Mesothelial cell of epicardium (in vitro differentiated cells): ENCODE measurements around the gene CA11. TPM values are rescaled to one million over a fixed set of nuclear protein-coding genes. Genes with fewer than 3 reads are reported as not detected.
A peak's percentile ranks its signal among the peaks of the same experiment; 100 is the strongest.

Experiments used
- DNase-seq, 2 experiments: peaks; one replicate each; pipeline ENCODE4 v3.0.0; 2021; ENCODE audit warnings: low spot score in 2 of 2; ENCODE audit not compliant: unreplicated experiment in 2 of 2
- H3K27ac Mint-ChIP-seq: 2 replicates; pipeline ENCODE4 v1.8.0; 2021; ENCODE audit warnings: mixed read lengths
- H3K27me3 Mint-ChIP-seq: 2 replicates; pipeline ENCODE4 v1.8.0; 2021; ENCODE audit warnings: low read depth, mixed read lengths
- H3K36me3 Mint-ChIP-seq: 2 replicates; pipeline ENCODE4 v1.8.0; 2021; ENCODE audit warnings: mixed read lengths
- H3K4me1 Mint-ChIP-seq: 2 replicates; pipeline ENCODE4 v1.8.0; 2021; ENCODE audit warnings: mixed read lengths
- H3K4me3 Mint-ChIP-seq: 2 replicates; pipeline ENCODE4 v1.8.0; 2021; ENCODE audit warnings: mild to moderate bottlenecking, moderate library complexity, mixed read lengths
- H3K9me3 Mint-ChIP-seq: 2 replicates; pipeline ENCODE4 v1.8.0; 2021; ENCODE audit warnings: mixed read lengths
- CTCF ChIP-seq: fragments of 200-600 bp; sonication (generic); IDR thresholded peaks from one replicate; pipeline ENCODE4 v1.5.0; 2021; ENCODE audit warnings: antibody characterized with exemption; ENCODE audit not compliant: unreplicated experiment
- total RNA-seq: library from RNA; stranded (reverse); gene quantifications from 3 replicates; pipeline ENCODE4 v1.2.1, GENCODE V29; 2021

CA11 gene
- total RNA-seq, 1 donor from 2014 or later, result 48.2 TPM

DNA sequence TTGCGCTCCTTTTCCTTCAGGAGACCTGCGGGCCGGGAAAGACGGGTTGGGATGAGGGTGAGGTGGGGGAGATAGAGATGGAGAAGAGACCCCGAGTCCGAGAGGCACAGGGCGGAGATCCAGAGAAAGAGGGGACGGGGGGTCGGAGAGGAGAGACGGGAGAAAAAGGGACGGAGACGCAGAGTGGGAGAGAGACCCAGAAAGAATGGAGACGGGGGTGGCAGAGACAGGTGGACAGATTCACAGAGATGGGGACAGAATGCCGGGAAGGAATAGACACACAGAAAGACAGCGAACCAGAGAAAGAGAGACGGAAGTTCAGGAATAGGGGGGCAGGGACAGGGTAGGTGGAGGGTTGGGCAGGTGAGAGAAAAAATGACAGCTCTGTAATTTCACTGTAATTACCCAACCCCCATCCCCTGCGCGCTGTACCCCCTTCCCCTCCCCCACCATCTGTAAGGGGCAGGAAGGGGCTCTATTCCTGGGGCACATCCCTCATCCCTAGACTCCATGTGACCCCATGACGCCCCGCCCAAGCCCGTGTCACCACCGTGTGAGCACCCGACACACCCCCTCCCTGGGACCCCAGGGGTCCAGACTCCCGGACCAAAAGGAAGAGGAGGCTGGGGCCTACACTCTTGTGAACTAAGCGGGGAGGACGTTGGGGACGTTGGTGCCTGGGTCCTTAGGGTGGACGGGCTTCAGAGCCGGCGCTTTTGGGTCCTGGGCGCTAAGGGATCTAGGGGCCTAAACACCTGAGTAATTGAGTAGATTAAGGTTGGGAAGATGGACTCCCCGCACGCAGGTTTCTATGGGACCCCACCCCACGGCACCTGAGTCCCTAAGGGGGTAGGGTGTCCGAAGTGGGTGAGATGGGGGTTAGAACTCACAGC, 9.8 kb downstream of the CA11 start:
- Mint-ChIP-seq H3K27ac (peak overlapping the region; percentile 98), H3K9me3 (no peaks in the 10 kb centered on the region), H3K4me1 (peaks cover 32% of the 10 kb centered on the region), H3K4me3 (peak overlapping the region; percentile 94), H3K36me3 (peaks cover 13% of the 10 kb centered on the region), H3K27me3 (no peaks in the 10 kb centered on the region)
- no peak for DNase-seq
- no peak for TF ChIP-seq CTCF

GRCh38 chr19:48635263-48635965, 10.6 kb downstream of the CA11 start:
- no peak for TF ChIP-seq CTCF
- H3K27me3 Mint-ChIP-seq, result no peaks in the 10 kb centered on the region
- no peaks in the 10 kb centered on the region for H3K9me3 Mint-ChIP-seq
- H3K4me1 Mint-ChIP-seq, result peaks cover 37% of the 10 kb centered on the region
- H3K4me3 Mint-ChIP-seq, result peak overlapping the region; percentile 94
- peak overlapping the region; percentile 93 for H3K27ac Mint-ChIP-seq
- peak in 1 of 2 experiments; percentile 75 for DNase-seq
- H3K36me3 Mint-ChIP-seq, result peaks cover 13% of the 10 kb centered on the region

DNA sequence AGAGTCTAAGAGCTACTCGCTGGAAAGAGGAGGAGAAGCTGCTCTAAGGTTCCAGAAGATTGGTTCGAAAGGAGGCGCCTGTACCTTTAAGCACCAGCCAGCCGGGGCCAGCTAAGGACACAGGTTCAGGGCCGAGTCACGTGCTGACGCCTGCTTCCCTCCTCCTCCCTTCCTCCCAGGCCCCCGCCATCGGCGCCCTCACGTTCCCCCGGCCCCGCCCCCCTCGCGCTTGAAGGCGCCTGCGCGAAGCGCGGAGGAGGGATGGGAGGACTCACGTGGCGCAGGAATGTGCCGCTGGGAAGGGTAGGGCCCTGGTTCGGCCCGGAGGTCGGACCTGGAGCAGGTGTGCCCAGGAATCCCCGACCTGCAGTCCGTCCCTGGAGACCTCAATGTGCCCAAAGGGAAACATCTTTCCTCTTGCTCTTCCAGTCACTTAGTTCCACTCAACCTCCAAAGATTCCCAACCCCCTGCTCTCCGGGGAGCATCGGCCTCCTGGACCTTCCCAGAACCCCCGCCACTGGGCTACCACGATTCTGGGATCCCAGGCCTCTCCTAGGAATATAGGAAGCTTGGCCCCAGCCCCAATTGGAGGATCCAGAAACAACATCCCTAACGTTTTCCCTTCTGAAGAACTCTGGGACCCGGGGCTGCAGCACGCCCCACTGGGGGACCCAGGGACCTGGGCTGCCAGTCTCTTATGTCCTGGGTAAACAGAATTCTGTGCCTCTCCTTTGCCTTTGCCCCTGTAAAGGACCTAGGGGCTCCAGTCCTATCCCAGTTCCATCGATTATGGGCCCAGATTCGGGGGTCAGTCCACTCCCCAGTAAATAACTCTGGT, 11.3 kb downstream of the CA11 start:
- peak overlapping the region; percentile 93 for H3K27ac Mint-ChIP-seq
- H3K9me3 Mint-ChIP-seq, result no peaks in the 10 kb centered on the region
- no peak for TF ChIP-seq CTCF
- peaks cover 11% of the 10 kb centered on the region for H3K36me3 Mint-ChIP-seq
- H3K4me1 Mint-ChIP-seq, result peaks cover 44% of the 10 kb centered on the region
- peak; percentile 85 to 89 for DNase-seq
- no peaks in the 10 kb centered on the region for H3K27me3 Mint-ChIP-seq
- peak overlapping the region; percentile 67 for H3K4me3 Mint-ChIP-seq

DNA sequence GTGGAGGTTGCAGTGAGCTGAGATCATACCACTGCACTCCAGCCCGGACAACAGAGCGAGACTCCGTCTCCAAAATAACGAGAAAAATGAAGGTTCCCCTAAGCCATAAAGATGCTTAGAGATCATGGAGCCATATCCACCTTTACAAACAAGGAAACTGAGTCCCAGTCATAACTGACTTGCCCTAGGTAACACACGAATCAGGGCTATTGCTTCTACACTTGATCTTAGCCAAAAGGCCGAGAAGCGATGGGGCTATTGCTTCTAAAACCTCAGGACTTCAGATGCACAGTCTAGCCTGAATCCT, 12.0 kb downstream of the CA11 start:
- H3K27me3 Mint-ChIP-seq, result no peaks in the 10 kb centered on the region
- H3K9me3 Mint-ChIP-seq, result no peaks in the 10 kb centered on the region
- peaks cover 9% of the 10 kb centered on the region for H3K36me3 Mint-ChIP-seq
- H3K4me3 Mint-ChIP-seq, result peak overlapping the region; percentile 67
- DNase-seq, result no peak
- no peak for TF ChIP-seq CTCF
- H3K27ac Mint-ChIP-seq, result peak overlapping the region; percentile 67
- H3K4me1 Mint-ChIP-seq, result peaks cover 43% of the 10 kb centered on the region

GRCh38 chr19:48633148-48634035, 12.6 kb downstream of the CA11 start:
- Mint-ChIP-seq H3K4me3 (no peak overlapping the region), H3K27ac (no peak overlapping the region), H3K36me3 (peaks cover 4% of the 10 kb centered on the region), H3K9me3 (no peaks in the 10 kb centered on the region), H3K4me1 (peaks cover 38% of the 10 kb centered on the region), H3K27me3 (no peaks in the 10 kb centered on the region)
- DNase-seq, result no peak
- no peak for TF ChIP-seq CTCF
